Fibroblast of the aortic adventitia (primary cell): ENCODE measurements around the gene HSPA12A. TPM values are rescaled to one million over a fixed set of nuclear protein-coding genes. Genes with fewer than 3 reads are reported as not detected.

Experiments
- DNase-seq: peaks from one replicate; pipeline ENCODE4 v3.0.0-alpha.2; 2010; ENCODE audit warnings: low read depth
- H3K4me3 ChIP-seq: 2 replicates; pipeline ENCODE4 v1.5.1; 2011; ENCODE audit warnings: low read depth, mild to moderate bottlenecking, control low read depth, low read length, moderate library complexity
- CTCF ChIP-seq: IDR thresholded peaks from 2 replicates; pipeline ENCODE4 v1.5.1; 2011; ENCODE audit warnings: mild to moderate bottlenecking, low read length, control low read depth, inconsistent platforms; ENCODE audit not compliant: insufficient read depth
- total RNA-seq: library from RNA; depleted of rRNA; stranded (reverse); fragments of >200 nt; gene quantifications from 2 replicates; pipeline ENCODE4 v1.2.3, GENCODE V29; 2012; ENCODE audit warnings: low replicate concordance

HSPA12A gene
- total RNA-seq, 1 donor = 10.3 TPM

- DNase-seq = no peak
- no peak overlapping the region for H3K4me3 ChIP-seq
- TF ChIP-seq CTCF = no peak
Measured at GRCh38 chr10:116655568-116655967, 86.8 kb downstream of the HSPA12A start.

- TF ChIP-seq CTCF = peak; percentile 19
- DNase-seq = no peak
- no peak overlapping the region for H3K4me3 ChIP-seq
Measured at GRCh38 chr10:116654816-116655215, 87.5 kb downstream of the HSPA12A start.

- no peak overlapping the region for H3K4me3 ChIP-seq
- no peak for TF ChIP-seq CTCF
- no peak for DNase-seq
Measured at GRCh38 chr10:116653885-116654284, 88.5 kb downstream of the HSPA12A start.

GRCh38 chr10:116648903-116649302 lies 93.5 kb downstream of the HSPA12A start:
- no peak for DNase-seq
- TF ChIP-seq CTCF = no peak
- H3K4me3 ChIP-seq = no peak overlapping the region

- TF ChIP-seq CTCF = no peak
- no peak overlapping the region for H3K4me3 ChIP-seq
- no peak for DNase-seq
Measured at GRCh38 chr10:116646502-116646901, 95.9 kb downstream of the HSPA12A start.

GRCh38 chr10:116637830-116638229 lies 104.5 kb downstream of the HSPA12A start:
- H3K4me3 ChIP-seq = no peak overlapping the region
- TF ChIP-seq CTCF = no peak
- no peak for DNase-seq

- DNase-seq = no peak
- TF ChIP-seq CTCF = no peak
Measured at GRCh38 chr10:116636976-116637375, 105.4 kb downstream of the HSPA12A start.

More at GRCh38 chr10:116636976-116637375, 105.4 kb downstream of the HSPA12A start:
- H3K4me3 ChIP-seq = no peak overlapping the region
